BLaER1 treated with 17β-estradiol and CSF1 and Interleukin-3, amounts not matched to agents 10 nM and 100 nM (cell line): Measurements from ENCODE around the gene SCN8A.

Experiments used
- H3K27ac ChIP-seq, 11 experiments: shearing (Covaris generic); formaldehyde crosslinking; 2 replicates each; pipeline ENCODE4 v1.8.1; 2022
- H3K27me3 ChIP-seq, 11 experiments: shearing (Covaris generic); formaldehyde crosslinking; 2 replicates each; pipeline ENCODE4 v1.8.1; 2022
- H3K36me3 ChIP-seq, 11 experiments: shearing (Covaris generic); formaldehyde crosslinking; 2 replicates each; pipeline ENCODE4 v1.8.1; 2022
- H3K4me1 ChIP-seq, 10 experiments: shearing (Covaris generic); formaldehyde crosslinking; 2 replicates each; pipeline ENCODE4 v1.8.1; 2022
- H3K4me2 ChIP-seq, 11 experiments: shearing (Covaris generic); formaldehyde crosslinking; 2 replicates each; pipeline ENCODE4 v1.8.1; 2022
- H3K4me3 ChIP-seq, 10 experiments: shearing (Covaris generic); formaldehyde crosslinking; 2 replicates each; pipeline ENCODE4 v1.8.1; 2022
- H3K9ac ChIP-seq, 11 experiments: shearing (Covaris generic); formaldehyde crosslinking; 2 replicates each; pipeline ENCODE4 v1.8.1; 2022
- H3K9me3 ChIP-seq, 11 experiments: shearing (Covaris generic); formaldehyde crosslinking; replicated peaks in 1 of 11; 2 replicates each; pipeline ENCODE4 v1.8.1; 2022
- H4K20me1 ChIP-seq, 11 experiments: shearing (Covaris generic); formaldehyde crosslinking; 2 replicates each; pipeline ENCODE4 v1.8.1; 2022
- Cebpa-rat ChIP-seq, 11 experiments: shearing (Covaris generic); IDR thresholded peaks; 2 replicates each; pipeline ENCODE4 v1.8.1; 2022

SCN8A gene

DNA sequence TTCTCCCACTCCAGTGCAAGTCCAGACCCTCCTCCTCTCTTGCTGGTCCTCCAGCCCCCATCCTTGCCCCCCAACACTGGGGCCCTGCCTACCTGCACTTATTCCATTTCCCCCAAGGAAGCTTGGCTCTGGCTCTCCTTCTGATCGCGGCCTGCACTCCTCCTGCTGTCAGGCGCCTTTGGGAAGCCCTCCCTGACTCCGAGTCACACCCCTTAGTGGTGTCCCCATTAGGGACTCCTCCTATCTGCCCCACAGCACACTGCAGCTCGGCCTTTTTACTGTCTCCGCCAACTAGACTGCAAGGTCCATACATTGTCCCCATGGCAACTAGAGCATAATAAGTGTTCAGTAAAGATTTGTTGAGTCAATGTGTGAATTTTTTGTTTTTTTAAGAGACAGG, 224.5 kb downstream of the SCN8A start:
- Histone ChIP-seq H3K27me3 (peaks cover 18 to 39% (median 26%) of the 10 kb centered on the region in 11 experiments), H3K9me3 (no peaks in the 10 kb centered on the region), H3K4me1 (peaks cover 15 to 59% (median 40%) of the 10 kb centered on the region in 10 experiments), H3K27ac (no peak overlapping the region), H3K36me3 (no peaks in the 10 kb centered on the region), H4K20me1 (peaks cover 0 to 10% (median 0%) of the 10 kb centered on the region in 11 experiments; a peak in 2 of 22 replicates), H3K4me3 (no peak overlapping the region), H3K9ac (no peak overlapping the region), H3K4me2 (no peak overlapping the region)
- TF ChIP-seq Cebpa-rat (IDR thresholded peaks at IDR 0.05): no peak

DNA sequence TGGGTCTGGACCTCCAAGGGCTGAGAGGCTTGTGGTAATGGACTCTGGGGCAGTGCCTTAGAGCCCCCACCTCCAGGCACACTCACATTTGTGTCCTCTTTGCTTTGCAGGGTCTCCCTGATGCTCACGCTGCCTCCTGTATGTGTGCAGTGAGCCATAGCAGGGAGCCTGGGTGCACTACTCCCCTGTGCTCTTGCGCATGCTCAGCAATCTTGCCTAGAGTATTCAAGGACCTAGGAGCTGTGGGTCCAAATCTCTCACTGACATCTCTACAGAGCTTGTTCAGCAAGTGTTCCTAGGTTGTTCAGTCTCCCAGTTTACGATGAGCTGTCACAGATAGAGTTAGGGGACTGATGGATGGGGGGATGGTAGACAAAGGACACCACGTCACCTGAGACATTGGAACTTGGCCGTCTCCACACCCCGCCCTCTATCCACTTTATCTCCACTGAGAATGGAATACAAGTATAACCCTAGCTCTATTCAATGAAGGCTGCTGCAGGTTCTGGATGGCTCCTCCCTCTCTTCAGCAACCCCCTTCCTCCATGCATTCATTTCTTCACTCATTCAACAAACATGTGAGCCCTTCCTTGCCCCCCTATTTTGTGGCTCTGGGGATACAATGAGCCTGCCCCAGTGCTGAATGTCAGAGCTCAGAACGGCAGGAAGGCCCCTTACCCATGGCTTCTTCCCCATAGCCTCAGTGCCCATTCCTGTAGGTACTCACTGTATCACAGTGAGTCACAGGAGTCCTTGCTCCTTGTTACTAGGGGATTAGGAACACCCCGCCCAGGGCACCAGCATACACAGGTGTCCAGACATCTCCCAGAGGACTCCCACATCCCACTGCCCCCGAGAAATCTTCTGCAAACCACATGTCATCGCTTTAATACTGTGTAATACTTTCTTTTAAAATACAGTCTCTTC, 226.3 kb downstream of the SCN8A start:
- Histone ChIP-seq H3K36me3 (no peaks in the 10 kb centered on the region), H3K27me3 (peaks cover 18 to 39% (median 26%) of the 10 kb centered on the region in 11 experiments), H4K20me1 (peaks cover 0 to 10% (median 0%) of the 10 kb centered on the region in 11 experiments; a peak in 2 of 22 replicates), H3K9me3 (no peaks in the 10 kb centered on the region), H3K27ac (no peak overlapping the region), H3K4me1 (peaks cover 21 to 52% (median 37%) of the 10 kb centered on the region in 10 experiments), H3K9ac (no peak overlapping the region), H3K4me3 (no peak overlapping the region), H3K4me2 (peak overlapping the region in 5 of 11 experiments; percentile 4 to 24 (median 12); a peak in 5 of 22 replicates)
- TF ChIP-seq Cebpa-rat (IDR thresholded peaks at IDR 0.05): no peak

DNA sequence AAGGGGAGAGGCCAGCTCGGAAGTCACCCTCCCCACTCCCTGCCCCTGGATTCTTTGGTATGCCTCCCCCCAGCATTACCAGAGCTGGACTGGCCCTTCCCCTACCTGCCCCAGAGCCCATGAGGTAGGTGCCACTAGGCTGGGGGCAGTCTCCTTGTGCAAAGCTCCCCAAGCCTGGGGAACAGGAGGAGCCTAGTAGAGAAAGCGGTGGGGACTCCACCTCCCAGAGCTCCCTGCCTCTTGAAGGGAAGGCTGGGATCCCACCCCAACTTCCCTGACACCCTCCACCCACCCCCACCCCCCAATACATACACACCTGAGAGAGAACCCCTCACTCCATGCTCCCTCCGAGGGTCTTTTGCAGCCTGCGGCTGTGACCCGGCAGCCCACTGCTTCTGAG, 227.1 kb downstream of the SCN8A start:
- TF ChIP-seq Cebpa-rat (IDR thresholded peaks at IDR 0.05): no peak
- peak overlapping the region in 5 of 11 experiments; percentile 2 to 24 (median 4); a peak in 2 of 22 replicates for H3K4me2 ChIP-seq

DNA sequence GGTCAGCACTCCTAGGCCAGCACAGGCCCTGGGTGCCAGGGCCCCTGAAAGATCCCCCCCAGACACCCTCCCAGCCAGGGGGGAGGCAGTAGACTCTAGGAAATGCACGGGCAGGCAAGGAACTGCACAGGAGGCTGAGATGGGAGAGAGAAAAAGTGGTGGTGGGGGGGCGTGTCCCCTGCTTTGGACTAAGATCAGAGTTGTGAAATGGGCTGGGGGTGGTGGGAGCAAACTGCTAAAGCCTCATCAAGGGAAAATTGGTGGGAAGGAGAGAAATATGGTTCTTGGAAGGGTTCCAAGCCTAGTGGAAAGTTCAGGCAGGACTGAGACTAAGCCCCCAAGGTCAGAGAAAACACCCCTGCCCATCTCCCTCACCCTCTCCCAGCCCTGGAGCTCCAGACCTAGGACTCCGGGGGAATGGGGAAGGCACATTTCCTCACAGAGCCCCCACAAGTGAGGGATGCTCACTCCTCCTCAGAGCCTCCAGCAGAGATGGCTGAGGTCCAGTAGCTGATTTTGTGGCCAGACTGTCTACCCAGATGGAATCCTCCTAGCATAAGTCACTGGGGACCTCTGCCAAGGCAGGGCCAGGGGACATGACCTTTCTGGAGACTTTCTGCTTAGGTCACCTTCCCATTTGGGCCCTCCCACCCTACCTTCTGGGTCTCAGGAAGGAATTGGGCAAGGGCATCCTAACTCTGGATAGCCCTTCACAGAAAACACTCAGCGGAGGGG, 227.7 kb downstream of the SCN8A start:
- H3K27me3 ChIP-seq: peaks cover 18 to 34% (median 24%) of the 10 kb centered on the region in 11 experiments
- peak overlapping the region in 3 of 11 experiments; percentile 9 to 91 (median 42); a peak in 4 of 22 replicates for H3K4me2 ChIP-seq
- H3K4me3 ChIP-seq: no peak overlapping the region
- H3K27ac ChIP-seq: no peak overlapping the region
- H3K36me3 ChIP-seq: no peaks in the 10 kb centered on the region
- TF ChIP-seq Cebpa-rat (IDR thresholded peaks at IDR 0.05): no peak
- no peak overlapping the region; a peak in 1 of 22 replicates for H3K9ac ChIP-seq
- peaks cover 31 to 62% (median 47%) of the 10 kb centered on the region in 10 experiments for H3K4me1 ChIP-seq
- H3K9me3 ChIP-seq: no peaks in the 10 kb centered on the region
- H4K20me1 ChIP-seq: peaks cover 0 to 16% (median 0%) of the 10 kb centered on the region in 11 experiments; a peak in 2 of 22 replicates

More for the DNA sequence above, 227.1 kb downstream of the SCN8A start:
- Histone ChIP-seq H3K9ac (no peak overlapping the region), H3K27me3 (peaks cover 18 to 39% (median 26%) of the 10 kb centered on the region in 11 experiments), H3K36me3 (no peaks in the 10 kb centered on the region), H3K4me1 (peaks cover 29 to 58% (median 41%) of the 10 kb centered on the region in 10 experiments), H3K4me3 (no peak overlapping the region), H4K20me1 (peaks cover 0 to 16% (median 0%) of the 10 kb centered on the region in 11 experiments; a peak in 2 of 22 replicates), H3K9me3 (no peaks in the 10 kb centered on the region), H3K27ac (no peak overlapping the region)

DNA sequence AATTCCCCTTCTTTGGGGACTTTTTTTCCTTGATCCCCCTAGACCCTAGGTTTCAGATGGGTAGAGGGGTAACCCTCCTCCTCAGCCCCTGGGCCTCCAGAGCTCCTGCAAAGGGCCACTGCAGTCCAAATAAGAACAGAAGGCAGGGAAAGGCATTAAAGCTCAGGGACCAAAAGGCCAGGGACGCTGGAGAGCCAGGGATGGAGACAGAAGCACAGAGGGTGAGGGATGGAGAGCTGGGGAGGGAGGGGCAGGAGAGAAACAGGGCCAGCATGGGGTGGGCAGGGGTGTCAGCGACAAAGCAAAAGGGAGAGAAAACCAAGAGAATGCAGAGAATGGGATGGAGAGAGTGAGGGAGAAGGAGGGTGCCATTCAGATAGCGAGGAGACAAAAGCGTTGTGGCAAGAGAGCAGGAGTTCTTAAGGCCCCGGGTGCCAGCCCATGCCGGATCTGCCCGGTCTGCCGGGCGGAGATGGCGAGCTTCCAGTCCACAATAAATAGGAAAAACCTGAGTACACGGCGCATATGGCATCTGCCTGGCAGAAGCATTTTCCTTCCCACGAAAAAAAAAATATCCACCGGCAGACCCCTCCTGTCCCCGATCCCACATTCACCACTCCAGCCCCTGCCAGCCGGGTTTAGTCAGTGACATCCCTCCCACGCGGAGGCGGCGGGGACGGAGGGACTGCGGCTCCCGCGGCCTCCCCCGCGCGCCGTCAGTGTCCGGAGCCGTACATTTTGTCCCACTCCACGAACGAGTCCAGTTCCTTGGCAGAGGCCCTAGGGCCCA, 228.9 kb downstream of the SCN8A start:
- Histone ChIP-seq H3K9ac (peak overlapping the region; percentile 91 to 99 (median 97)), H3K27ac (peak overlapping the region; percentile 87 to 99 (median 98); a peak in 21 of 22 replicates)

DNA sequence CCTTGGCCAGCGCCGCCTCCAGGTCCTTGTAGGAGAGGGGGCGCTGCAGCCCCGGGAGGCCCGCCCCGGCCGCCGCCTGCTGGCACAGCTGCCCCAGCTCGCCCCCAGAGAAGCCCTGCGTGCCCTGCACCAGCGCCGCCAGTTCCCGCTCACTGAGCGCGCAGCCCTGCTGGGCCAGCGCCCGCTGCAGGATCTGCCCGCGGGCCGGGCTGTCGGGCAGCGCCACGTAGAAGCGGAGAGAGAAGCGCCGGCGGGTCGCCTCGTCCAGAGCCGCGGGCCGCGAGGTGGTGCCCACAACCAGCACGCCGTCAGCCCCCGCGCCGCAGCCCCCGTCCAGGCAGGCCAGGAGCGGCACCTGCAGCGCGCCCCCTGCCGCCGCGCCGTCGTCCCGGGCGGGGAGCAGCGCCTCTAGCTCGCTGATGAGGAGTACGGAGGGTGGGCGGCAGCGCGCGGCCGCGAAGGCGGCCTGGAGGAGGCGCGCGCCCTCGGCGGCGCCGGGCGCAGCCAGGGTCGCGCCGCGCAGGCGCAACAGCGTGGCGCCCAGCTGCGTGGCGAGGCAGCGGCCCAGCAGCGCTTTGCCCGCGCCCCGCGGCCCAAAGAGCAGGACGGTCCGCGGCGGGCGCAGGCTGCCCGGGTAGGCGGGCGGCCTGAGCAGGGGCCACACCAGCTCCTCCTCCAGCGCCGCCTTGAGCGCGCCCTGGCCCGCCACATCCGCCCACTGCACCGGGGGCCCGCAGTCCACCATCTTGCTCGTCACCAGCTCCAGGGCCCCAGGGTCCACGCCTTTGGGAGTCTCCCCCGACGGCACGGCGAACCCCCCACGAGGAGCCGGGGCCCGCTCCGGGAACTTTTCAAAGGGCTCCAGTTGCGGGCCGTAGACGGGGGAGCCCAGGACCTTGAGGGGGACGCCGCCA, 229.8 kb downstream of the SCN8A start:
- TF ChIP-seq Cebpa-rat (IDR thresholded peaks at IDR 0.05): no peak
- Histone ChIP-seq H4K20me1 (peaks cover 0 to 16% (median 0%) of the 10 kb centered on the region in 11 experiments; a peak in 2 of 22 replicates), H3K4me3 (peak overlapping the region; percentile 63 to 91 (median 81)), H3K4me1 (peaks cover 21 to 61% (median 46%) of the 10 kb centered on the region in 10 experiments), H3K27me3 (peaks cover 4 to 14% (median 6%) of the 10 kb centered on the region in 11 experiments; a peak in 19 of 22 replicates), H3K9me3 (no peaks in the 10 kb centered on the region), H3K9ac (peak overlapping the region; percentile 91 to 99 (median 97)), H3K27ac (peak overlapping the region; percentile 87 to 99 (median 98)), H3K4me2 (peak overlapping the region; percentile 86 to 99 (median 91)), H3K36me3 (peaks cover 0 to 4% (median 0%) of the 10 kb centered on the region in 11 experiments; a peak in 3 of 22 replicates)

More for the DNA sequence above, 228.9 kb downstream of the SCN8A start:
- Histone ChIP-seq H3K27me3 (peaks cover 13 to 22% (median 15%) of the 10 kb centered on the region in 11 experiments), H4K20me1 (peaks cover 0 to 16% (median 0%) of the 10 kb centered on the region in 11 experiments; a peak in 2 of 22 replicates), H3K4me3 (peak overlapping the region; percentile 63 to 91 (median 81)), H3K36me3 (peaks cover 0 to 3% (median 0%) of the 10 kb centered on the region in 11 experiments; a peak in 2 of 22 replicates), H3K4me2 (peak overlapping the region; percentile 86 to 99 (median 91)), H3K9me3 (no peaks in the 10 kb centered on the region), H3K4me1 (peaks cover 21 to 64% (median 47%) of the 10 kb centered on the region in 10 experiments)
- no peak for TF ChIP-seq Cebpa-rat (IDR thresholded peaks at IDR 0.05)
